ENCODE data around the gene SNN. TPM values are rescaled to one million over a fixed set of nuclear protein-coding genes. Genes with fewer than 3 reads are reported as not detected.

Gene SNN
- total and polyA plus RNA-seq, 5 donors from 2014 or later: 14.5 to 31.2 (median 24.9) TPM

DNA sequence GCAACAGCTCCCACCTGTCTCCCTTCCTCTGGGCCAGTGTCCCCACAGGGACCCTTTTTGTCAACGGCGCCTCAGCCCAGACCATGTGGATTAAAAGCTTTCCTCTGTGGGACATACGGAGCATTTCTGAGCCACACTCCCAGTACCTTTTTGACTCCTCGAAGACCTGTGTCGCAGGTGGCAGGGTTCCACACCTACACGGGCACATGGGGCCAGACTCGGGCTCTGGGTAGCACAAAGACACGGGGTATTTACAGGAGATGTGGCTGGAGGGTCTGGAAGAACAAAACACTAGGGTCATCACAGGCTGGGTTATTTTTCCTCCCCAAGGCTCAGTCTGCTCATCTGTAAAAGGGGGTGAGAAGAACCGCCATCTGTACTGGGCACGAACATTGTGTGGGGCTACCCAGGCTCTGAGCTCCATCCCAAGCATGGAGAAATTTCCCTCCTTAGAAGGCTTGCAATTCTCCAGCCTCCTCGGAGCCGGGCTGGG lies 32.5 kb upstream of the SNN start:
- H3K36me3 Mint-ChIP-seq: no peaks in the 10 kb centered on the region
- no peak for ATAC-seq (ENCODE audit: low read depth in 2 of 2)

DNA sequence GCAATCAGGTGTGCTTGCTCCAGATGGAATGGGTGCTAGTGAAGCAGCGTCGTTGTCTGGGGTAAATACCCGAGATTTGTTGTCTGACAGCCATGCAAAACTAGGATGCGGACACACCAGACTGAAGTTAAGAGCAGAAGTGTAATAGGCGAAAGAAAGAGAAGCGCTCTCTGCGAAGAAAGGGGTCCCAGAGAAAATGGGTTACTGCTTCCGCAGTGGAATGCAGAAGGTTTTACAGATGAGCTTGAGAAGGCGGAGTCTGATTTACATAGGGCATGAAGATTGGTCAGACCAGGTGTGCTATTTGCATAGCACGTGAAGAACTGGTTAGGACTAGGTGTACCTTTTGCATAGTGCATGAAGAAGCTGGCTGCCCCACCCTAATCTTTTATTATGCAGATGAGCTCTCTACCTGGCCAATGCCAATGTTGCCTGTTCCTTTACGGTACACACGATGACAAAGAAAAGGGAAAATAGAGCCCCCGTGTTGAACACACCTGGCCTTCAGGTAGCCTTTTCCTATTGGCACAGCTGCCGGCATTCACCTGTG lies 32.0 kb upstream of the SNN start:
- ATAC-seq (ENCODE audit: low read depth in 2 of 2): peak in 1 of 2 donors; percentile 18
- Histone ChIP-seq H3K36me3 (ENCODE audit: control insufficient read depth, insufficient read depth, low read length) (no peaks in the 10 kb centered on the region), H3K4me1 (ENCODE audit: control insufficient read depth, insufficient read depth, low read length, poor library complexity, severe bottlenecking) (peaks cover 3% of the 10 kb centered on the region), H3K4me3 (ENCODE audit: low read depth, low read length) (no peak overlapping the region), H3K27ac (ENCODE audit: insufficient read depth, low read length, poor library complexity, severe bottlenecking) (no peak overlapping the region), H3K9me3 (ENCODE audit: control insufficient read depth in 2 of 2, low read length in 2 of 2) (no peaks in the 10 kb centered on the region), H3K27me3 (ENCODE audit: control insufficient read depth, insufficient read depth, low read length) (no peaks in the 10 kb centered on the region)
- peak in 2 of 3 donors; percentile 23 to 36 for DNase-seq
- Mint-ChIP-seq H3K27ac (peak overlapping the region in 1 of 3 donors; percentile 47), H3K4me3 (no peak overlapping the region), H3K9me3 (peaks cover 0 to under 1% (median 0%) of the 10 kb centered on the region in 7 donors), H3K4me1 (peaks cover 0 to 36% (median 19%) of the 10 kb centered on the region in 4 donors), H3K36me3 (no peaks in the 10 kb centered on the region), H3K27me3 (no peaks in the 10 kb centered on the region)

More for the DNA sequence above, 32.5 kb upstream of the SNN start:
- Mint-ChIP-seq H3K27me3 (no peaks in the 10 kb centered on the region), H3K4me3 (no peak overlapping the region), H3K9me3 (peaks cover 0 to 1% (median 0%) of the 10 kb centered on the region in 7 donors), H3K27ac (peak overlapping the region in 1 of 3 donors; percentile 47), H3K4me1 (peaks cover 0 to 34% (median 20%) of the 10 kb centered on the region in 4 donors)
- no peak for DNase-seq
- no peak overlapping the region for H3K27ac ChIP-seq (ENCODE audit: insufficient read depth, low read length, poor library complexity, severe bottlenecking)
- no peaks in the 10 kb centered on the region for H3K36me3 ChIP-seq (ENCODE audit: control insufficient read depth, insufficient read depth, low read length)
- H3K4me3 ChIP-seq (ENCODE audit: low read depth, low read length): no peak overlapping the region
- H3K4me1 ChIP-seq (ENCODE audit: control insufficient read depth, insufficient read depth, low read length, poor library complexity, severe bottlenecking): no peaks in the 10 kb centered on the region
- H3K9me3 ChIP-seq (ENCODE audit: control insufficient read depth in 2 of 2, low read length in 2 of 2): no peaks in the 10 kb centered on the region
- H3K27me3 ChIP-seq (ENCODE audit: control insufficient read depth, insufficient read depth, low read length): no peaks in the 10 kb centered on the region

DNA sequence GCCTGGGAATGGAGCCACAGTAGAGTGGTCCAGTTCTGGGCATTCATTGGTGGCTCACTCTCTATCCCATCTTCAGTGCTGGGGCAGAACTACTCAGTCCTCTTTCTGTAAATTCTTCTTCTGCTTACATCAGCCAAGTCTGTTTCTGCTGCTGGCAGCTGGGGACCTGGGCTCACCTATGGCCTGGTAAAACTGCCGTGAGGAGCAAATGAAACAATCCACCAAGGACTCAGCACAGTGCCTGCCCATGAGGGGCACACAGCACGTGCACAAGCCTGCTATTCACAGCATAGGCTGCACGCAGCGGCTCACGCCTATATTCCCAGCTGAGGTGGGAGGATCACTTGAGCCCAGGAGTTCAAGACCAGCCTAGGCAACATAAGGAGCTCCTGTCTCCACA lies 30.9 kb upstream of the SNN start:
- no peak overlapping the region for H3K27ac Mint-ChIP-seq
- H3K36me3 ChIP-seq (ENCODE audit: control insufficient read depth, insufficient read depth, low read length): no peaks in the 10 kb centered on the region
- peaks cover 9% of the 10 kb centered on the region for H3K4me1 ChIP-seq (ENCODE audit: control insufficient read depth, insufficient read depth, low read length, poor library complexity, severe bottlenecking)
- no peaks in the 10 kb centered on the region for H3K9me3 Mint-ChIP-seq
- no peak for ATAC-seq (ENCODE audit: low read depth in 2 of 2)
- H3K4me3 Mint-ChIP-seq: no peak overlapping the region
- no peaks in the 10 kb centered on the region for H3K36me3 Mint-ChIP-seq
- no peak overlapping the region for H3K4me3 ChIP-seq (ENCODE audit: low read depth, low read length)
- peaks cover 0 to 43% (median 23%) of the 10 kb centered on the region in 4 donors for H3K4me1 Mint-ChIP-seq
- no peaks in the 10 kb centered on the region for H3K27me3 ChIP-seq (ENCODE audit: control insufficient read depth, insufficient read depth, low read length)
- H3K27me3 Mint-ChIP-seq: no peaks in the 10 kb centered on the region
- DNase-seq: no peak
- H3K9me3 ChIP-seq (ENCODE audit: control insufficient read depth in 2 of 2, low read length in 2 of 2): no peaks in the 10 kb centered on the region
- no peak overlapping the region for H3K27ac ChIP-seq (ENCODE audit: insufficient read depth, low read length, poor library complexity, severe bottlenecking)

DNA sequence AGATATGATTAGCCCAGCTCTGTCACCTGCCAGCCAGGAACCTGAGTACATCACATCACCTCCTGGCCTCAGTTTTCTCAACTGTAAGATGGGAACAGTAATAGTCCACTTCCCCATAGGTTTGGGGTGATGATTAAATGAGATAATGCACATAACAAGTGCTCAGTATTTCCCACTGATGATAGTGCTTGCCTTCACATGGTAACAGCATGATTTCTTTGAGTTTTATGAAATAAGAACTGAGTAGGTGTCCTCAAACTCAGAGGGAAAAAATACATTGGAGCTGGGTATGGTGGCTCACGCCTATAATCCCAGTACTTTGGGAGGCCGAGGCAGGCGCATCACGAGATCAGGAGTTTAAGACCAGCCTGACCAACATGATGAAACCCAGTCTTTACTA lies 30.1 kb upstream of the SNN start:
- no peaks in the 10 kb centered on the region for H3K9me3 Mint-ChIP-seq
- Histone ChIP-seq H3K27me3 (ENCODE audit: control insufficient read depth, insufficient read depth, low read length) (no peaks in the 10 kb centered on the region), H3K27ac (ENCODE audit: insufficient read depth, low read length, poor library complexity, severe bottlenecking) (no peak overlapping the region), H3K4me3 (ENCODE audit: low read depth, low read length) (no peak overlapping the region), H3K36me3 (ENCODE audit: control insufficient read depth, insufficient read depth, low read length) (no peaks in the 10 kb centered on the region), H3K9me3 (ENCODE audit: control insufficient read depth in 2 of 2, low read length in 2 of 2) (no peaks in the 10 kb centered on the region), H3K4me1 (ENCODE audit: control insufficient read depth, insufficient read depth, low read length, poor library complexity, severe bottlenecking) (peaks cover 9% of the 10 kb centered on the region)
- no peak overlapping the region for H3K27ac Mint-ChIP-seq
- DNase-seq (no peak), ATAC-seq (ENCODE audit: low read depth in 2 of 2) (no peak)
- H3K4me3 Mint-ChIP-seq: no peak overlapping the region
- H3K36me3 Mint-ChIP-seq: no peaks in the 10 kb centered on the region
- H3K27me3 Mint-ChIP-seq: peaks cover 4% of the 10 kb centered on the region
- H3K4me1 Mint-ChIP-seq: peaks cover 0 to 46% (median 25%) of the 10 kb centered on the region in 4 donors

DNA sequence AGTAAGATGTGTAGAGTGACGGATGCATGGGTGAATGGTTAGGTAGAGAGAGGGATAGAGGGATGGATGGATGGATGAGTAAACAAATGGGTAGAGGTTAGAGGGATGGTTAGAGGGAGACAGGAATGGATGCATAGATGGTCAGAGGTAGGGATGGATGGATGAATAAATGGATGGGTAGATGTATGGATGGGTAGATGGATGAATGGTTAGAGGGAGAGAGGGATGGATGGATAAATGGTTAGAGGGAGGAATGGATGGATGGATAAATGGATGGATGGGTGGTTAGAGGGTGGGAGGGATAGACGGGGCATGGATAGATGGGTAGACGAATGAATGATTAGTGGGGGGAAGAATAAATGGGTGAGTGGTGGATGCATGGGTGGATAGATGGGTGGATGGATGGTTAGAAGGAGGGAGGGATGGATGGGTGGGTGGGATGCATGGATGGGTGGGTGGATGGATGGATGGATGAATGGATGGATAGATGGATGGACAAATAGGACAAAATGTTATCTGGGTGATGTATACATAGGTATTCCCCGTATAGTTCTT lies 29.2 kb upstream of the SNN start:
- peaks cover 3 to 39% (median 22%) of the 10 kb centered on the region in 4 donors for H3K4me1 Mint-ChIP-seq
- no peaks in the 10 kb centered on the region for H3K36me3 ChIP-seq (ENCODE audit: control insufficient read depth, insufficient read depth, low read length)
- H3K27ac Mint-ChIP-seq: peak overlapping the region in 1 of 3 donors; percentile 3
- H3K9me3 ChIP-seq (ENCODE audit: control insufficient read depth in 2 of 2, low read length in 2 of 2): no peaks in the 10 kb centered on the region
- no peaks in the 10 kb centered on the region for H3K9me3 Mint-ChIP-seq
- no peak overlapping the region for H3K4me3 Mint-ChIP-seq
- DNase-seq (no peak), ATAC-seq (ENCODE audit: low read depth in 2 of 2) (no peak)
- no peak overlapping the region for H3K27ac ChIP-seq (ENCODE audit: insufficient read depth, low read length, poor library complexity, severe bottlenecking)
- H3K27me3 Mint-ChIP-seq: peaks cover 6% of the 10 kb centered on the region
- H3K4me1 ChIP-seq (ENCODE audit: control insufficient read depth, insufficient read depth, low read length, poor library complexity, severe bottlenecking): peaks cover 9% of the 10 kb centered on the region
- H3K27me3 ChIP-seq (ENCODE audit: control insufficient read depth, insufficient read depth, low read length): no peaks in the 10 kb centered on the region
- no peaks in the 10 kb centered on the region for H3K36me3 Mint-ChIP-seq
- H3K4me3 ChIP-seq (ENCODE audit: low read depth, low read length): no peak overlapping the region

DNA sequence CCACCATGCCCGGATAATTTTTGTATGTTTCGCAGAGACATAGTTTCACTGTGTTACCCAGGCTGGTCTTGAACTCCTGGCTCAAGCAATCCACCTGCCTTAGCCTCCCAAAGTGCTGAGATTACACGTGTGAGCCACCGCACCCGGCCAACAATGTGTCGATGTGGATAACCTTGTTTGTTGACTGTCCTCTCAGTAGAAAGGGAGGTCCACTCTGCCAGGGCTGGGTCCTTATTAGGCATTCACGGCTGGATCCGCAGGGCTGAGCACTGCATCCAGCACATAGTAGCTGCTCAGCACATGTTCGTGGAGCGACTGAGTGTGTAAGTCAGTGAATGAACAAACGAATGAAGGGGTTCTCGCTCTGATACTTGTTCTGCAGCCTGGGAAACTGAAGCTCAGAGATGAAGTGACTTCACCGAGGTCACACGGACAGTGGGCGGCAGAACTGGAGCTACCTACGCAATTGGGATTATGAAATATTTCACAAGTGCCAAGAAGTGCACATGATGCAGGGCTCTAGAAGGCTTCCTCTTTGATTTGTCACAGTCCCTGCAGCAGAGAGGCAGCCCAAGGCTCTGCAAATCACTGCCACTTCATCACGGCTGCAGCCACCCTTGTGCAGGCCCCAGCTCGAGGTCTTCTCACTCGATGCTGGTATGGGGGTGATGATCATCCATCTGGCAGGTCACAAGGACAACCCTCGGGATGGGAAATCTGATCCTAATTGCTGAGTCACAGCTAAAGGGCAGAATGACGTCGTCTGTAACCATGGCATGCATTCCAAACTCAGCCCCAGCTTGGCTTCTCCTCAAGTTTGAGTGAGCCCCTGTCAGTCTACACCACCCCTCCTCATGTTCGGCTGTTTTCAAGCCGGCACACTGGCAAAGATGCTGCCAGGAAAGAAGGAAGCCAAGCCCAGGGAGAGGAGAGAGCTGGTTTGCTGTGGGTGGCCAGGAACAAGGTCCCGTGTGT lies 28.0 kb upstream of the SNN start:
- H3K27me3 Mint-ChIP-seq: peaks cover 6% of the 10 kb centered on the region
- H3K4me3 Mint-ChIP-seq: peak overlapping the region in 1 of 4 donors; percentile 48
- no peaks in the 10 kb centered on the region for H3K9me3 Mint-ChIP-seq
- peak overlapping the region in 2 of 3 donors; percentile 85 to 89 for H3K27ac Mint-ChIP-seq
- no peaks in the 10 kb centered on the region for H3K36me3 Mint-ChIP-seq
- H3K4me1 ChIP-seq (ENCODE audit: control insufficient read depth, insufficient read depth, low read length, poor library complexity, severe bottlenecking): peaks cover 9% of the 10 kb centered on the region
- peaks cover 5 to 34% (median 18%) of the 10 kb centered on the region in 4 donors for H3K4me1 Mint-ChIP-seq
- no peak overlapping the region for H3K4me3 ChIP-seq (ENCODE audit: low read depth, low read length)
- DNase-seq: no peak
- no peaks in the 10 kb centered on the region for H3K36me3 ChIP-seq (ENCODE audit: control insufficient read depth, insufficient read depth, low read length)
- H3K27ac ChIP-seq (ENCODE audit: insufficient read depth, low read length, poor library complexity, severe bottlenecking): no peak overlapping the region
- H3K27me3 ChIP-seq (ENCODE audit: control insufficient read depth, insufficient read depth, low read length): no peaks in the 10 kb centered on the region
- no peaks in the 10 kb centered on the region for H3K9me3 ChIP-seq (ENCODE audit: control insufficient read depth in 2 of 2, low read length in 2 of 2)
- peak in 1 of 2 donors; percentile 29 for ATAC-seq (ENCODE audit: low read depth in 2 of 2)

DNA sequence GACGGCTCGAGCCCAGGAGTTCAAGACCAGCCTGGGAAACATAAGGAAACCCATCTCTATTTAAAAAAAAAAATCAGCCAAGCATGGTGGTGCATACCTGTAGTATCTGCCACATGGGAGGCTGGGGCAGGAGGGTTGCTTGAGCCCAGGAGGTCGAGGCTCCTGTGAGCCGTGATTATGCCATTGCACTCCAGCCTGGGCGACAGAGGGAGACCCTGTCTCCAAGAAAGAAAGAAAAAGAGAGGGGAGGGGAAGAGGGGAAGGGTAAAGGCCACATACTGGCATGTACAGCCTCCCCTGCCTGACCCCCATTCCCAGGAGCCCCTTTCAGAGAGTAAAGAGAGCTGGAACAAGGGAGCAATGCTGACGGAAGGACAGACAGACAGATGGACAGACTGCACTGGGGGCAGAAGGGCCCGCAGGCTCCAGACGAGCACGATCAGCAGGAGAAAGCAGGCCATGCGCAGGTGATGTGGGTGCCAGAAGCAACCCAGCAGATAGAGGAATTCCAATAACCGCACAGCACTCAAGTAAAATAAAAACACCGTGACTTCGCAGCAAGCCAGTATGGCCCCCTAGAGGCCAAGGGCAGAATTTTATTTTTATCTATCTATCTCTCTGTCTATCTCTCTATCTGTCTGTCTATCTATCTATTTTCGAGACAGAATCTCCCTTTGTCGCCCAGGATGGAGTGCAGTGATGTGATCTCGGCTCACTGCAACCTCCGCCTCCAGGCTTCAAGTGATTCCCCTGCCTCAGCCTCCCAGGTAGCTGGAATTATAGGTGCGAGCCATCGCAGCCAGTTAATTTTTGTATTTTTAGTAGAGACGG lies 27.1 kb upstream of the SNN start:
- no peak overlapping the region for H3K4me3 Mint-ChIP-seq
- peaks cover 5 to 29% (median 15%) of the 10 kb centered on the region in 4 donors for H3K4me1 Mint-ChIP-seq

More for the DNA sequence above, 27.1 kb upstream of the SNN start:
- Mint-ChIP-seq H3K36me3 (no peaks in the 10 kb centered on the region), H3K27ac (peak overlapping the region in 2 of 3 donors; percentile 56 to 85), H3K9me3 (no peaks in the 10 kb centered on the region), H3K27me3 (peaks cover 6% of the 10 kb centered on the region)
- DNase-seq (peak; percentile 27 to 75 (median 73)), ATAC-seq (ENCODE audit: low read depth in 2 of 2) (peak; percentile 48 to 67)
- no peak overlapping the region for H3K4me3 ChIP-seq (ENCODE audit: low read depth, low read length)
- H3K27me3 ChIP-seq (ENCODE audit: control insufficient read depth, insufficient read depth, low read length): no peaks in the 10 kb centered on the region
- no peak overlapping the region for H3K27ac ChIP-seq (ENCODE audit: insufficient read depth, low read length, poor library complexity, severe bottlenecking)
- H3K4me1 ChIP-seq (ENCODE audit: control insufficient read depth, insufficient read depth, low read length, poor library complexity, severe bottlenecking): peaks cover 9% of the 10 kb centered on the region
- no peaks in the 10 kb centered on the region for H3K36me3 ChIP-seq (ENCODE audit: control insufficient read depth, insufficient read depth, low read length)
- no peaks in the 10 kb centered on the region for H3K9me3 ChIP-seq (ENCODE audit: control insufficient read depth in 2 of 2, low read length in 2 of 2)
